Lower leg skin (tissue), 3 donors: ENCODE measurements around the gene ACAN.

Experiments
- CTCF ChIP-seq, 3 donors: fragments of 450-650 bp; IDR thresholded peaks; one replicate each; pipeline ENCODE4 v1.5.1; 2016; ENCODE audit warnings: antibody characterized with exemption in 3 of 3, mild to moderate bottlenecking in 3 of 3, moderate library complexity in 2 of 3
- POLR2A ChIP-seq, 2 donors: fragments of 450-650 bp; IDR thresholded peaks; one replicate each; pipeline ENCODE4 v1.6.1; 2016 to 2017; ENCODE audit warnings: antibody characterized with exemption in 2 of 2, mild to moderate bottlenecking in 1 of 2, moderate library complexity in 1 of 2

- TF ChIP-seq CTCF (IDR thresholded peaks at IDR 0.05), result no peak
- TF ChIP-seq POLR2A (IDR thresholded peaks at IDR 0.05), result no peak
Observed at GRCh38 chr15:88812133-88812532, 8.9 kb downstream of the ACAN start.
